PC-3 (cell line): Measurements from ENCODE around the gene CORO1C.

ENCODE experiments used
- CTCF ChIP-seq: fragments of 300-600 bp; sonication (generic); conservative IDR thresholded peaks from 2 replicates; pipeline ENCODE4 v1.5.1; 2017; ENCODE audit warnings: antibody characterized with exemption, low read depth, mild to moderate bottlenecking, low read length
- EZH2 ChIP-seq: fragments of 300-600 bp; sonication (generic); IDR thresholded peaks from one replicate; pipeline ENCODE4 v1.6.1; 2017; ENCODE audit warnings: antibody characterized with exemption, mild to moderate bottlenecking, low read length; ENCODE audit not compliant: unreplicated experiment
- EZH2phosphoT487 ChIP-seq: fragments of 300-600 bp; sonication (generic); IDR thresholded peaks from 2 replicates; pipeline ENCODE4 v1.6.1; 2018; ENCODE audit warnings: mild to moderate bottlenecking, antibody characterized with exemption, low read length, borderline replicate concordance

- TF ChIP-seq CTCF, result no peak
- no peak for TF ChIP-seq EZH2
- no peak for TF ChIP-seq EZH2phosphoT487
Observed at GRCh38 chr12:108676707-108677106, 54.6 kb downstream of the CORO1C start.
